Neural crest cell (in vitro differentiated cells): ENCODE measurements around the gene HDAC2. TPM values are rescaled to one million over a fixed set of nuclear protein-coding genes. Genes with fewer than 3 reads are reported as not detected.

Experiments
- DNase-seq: peaks from one replicate; pipeline ENCODE4 v3.0.0; 2021; ENCODE audit warnings: low read depth, mixed read lengths, low spot score
- H3K27ac Mint-ChIP-seq: one replicate; pipeline ENCODE4 v1.8.0; 2021; ENCODE audit warnings: mild to moderate bottlenecking, mixed read lengths; ENCODE audit not compliant: unreplicated experiment
- H3K27me3 Mint-ChIP-seq: 2 replicates; pipeline ENCODE4 v1.8.0; 2021; ENCODE audit warnings: low read depth, mild to moderate bottlenecking, mixed read lengths
- H3K36me3 Mint-ChIP-seq: 2 replicates; pipeline ENCODE4 v1.8.0; 2021; ENCODE audit warnings: low read depth, mild to moderate bottlenecking, mixed read lengths
- H3K4me1 Mint-ChIP-seq: 2 replicates; pipeline ENCODE4 v1.8.0; 2021; ENCODE audit warnings: mixed read lengths
- H3K4me3 Mint-ChIP-seq: one replicate; pipeline ENCODE4 v1.8.0; 2021; ENCODE audit warnings: mild to moderate bottlenecking, mixed read lengths
- H3K9me3 Mint-ChIP-seq: 2 replicates; pipeline ENCODE4 v1.8.0; 2021; ENCODE audit warnings: mixed read lengths
- CTCF ChIP-seq: fragments of 200-600 bp; sonication (generic); conservative IDR thresholded peaks from 2 replicates; pipeline ENCODE4 v1.5.0; 2021; ENCODE audit warnings: antibody characterized with exemption, mild to moderate bottlenecking
- total RNA-seq: library from RNA; stranded (reverse); gene quantifications from 2 replicates; pipeline ENCODE4 v1.2.1, GENCODE V29; 2021

Gene HDAC2
- total RNA-seq, 1 donor from 2014 or later = 304 TPM

- no peaks in the 10 kb centered on the region for H3K4me1 Mint-ChIP-seq
- H3K36me3 Mint-ChIP-seq = no peaks in the 10 kb centered on the region
- no peak for DNase-seq
- no peaks in the 10 kb centered on the region for H3K27me3 Mint-ChIP-seq
- H3K4me3 Mint-ChIP-seq = no peak overlapping the region
- no peak for TF ChIP-seq CTCF
- no peak overlapping the region for H3K27ac Mint-ChIP-seq
- peaks cover 6% of the 10 kb centered on the region for H3K9me3 Mint-ChIP-seq
These were observed 77.1 kb downstream of the HDAC2 start for GRCh38 chr6:113893866-113894265.

- H3K36me3 Mint-ChIP-seq = no peaks in the 10 kb centered on the region
- TF ChIP-seq CTCF = no peak
- H3K27me3 Mint-ChIP-seq = no peaks in the 10 kb centered on the region
- no peaks in the 10 kb centered on the region for H3K4me1 Mint-ChIP-seq
- no peak for DNase-seq
- no peak overlapping the region for H3K27ac Mint-ChIP-seq
- no peak overlapping the region for H3K4me3 Mint-ChIP-seq
- peaks cover 6% of the 10 kb centered on the region for H3K9me3 Mint-ChIP-seq
These were observed 77.5 kb downstream of the HDAC2 start for GRCh38 chr6:113893451-113893850.

- peaks cover 6% of the 10 kb centered on the region for H3K9me3 Mint-ChIP-seq
- H3K36me3 Mint-ChIP-seq = no peaks in the 10 kb centered on the region
- no peak for DNase-seq
- H3K27ac Mint-ChIP-seq = no peak overlapping the region
- no peaks in the 10 kb centered on the region for H3K4me1 Mint-ChIP-seq
- H3K27me3 Mint-ChIP-seq = no peaks in the 10 kb centered on the region
- no peak for TF ChIP-seq CTCF
- no peak overlapping the region for H3K4me3 Mint-ChIP-seq
These were observed 81.9 kb downstream of the HDAC2 start for GRCh38 chr6:113888956-113889630.

GRCh38 chr6:113888493-113888892 is 82.5 kb downstream of the HDAC2 start:
- no peak for DNase-seq
- Mint-ChIP-seq H3K4me1 (no peaks in the 10 kb centered on the region), H3K4me3 (no peak overlapping the region), H3K36me3 (no peaks in the 10 kb centered on the region), H3K9me3 (peaks cover 6% of the 10 kb centered on the region), H3K27me3 (no peaks in the 10 kb centered on the region), H3K27ac (no peak overlapping the region)
- TF ChIP-seq CTCF = no peak

- no peak for TF ChIP-seq CTCF
- H3K27ac Mint-ChIP-seq = no peak overlapping the region
- no peak for DNase-seq
- no peaks in the 10 kb centered on the region for H3K27me3 Mint-ChIP-seq
- no peak overlapping the region for H3K4me3 Mint-ChIP-seq
- no peaks in the 10 kb centered on the region for H3K36me3 Mint-ChIP-seq
- peaks cover 2% of the 10 kb centered on the region for H3K9me3 Mint-ChIP-seq
- no peaks in the 10 kb centered on the region for H3K4me1 Mint-ChIP-seq
These were observed 84.4 kb downstream of the HDAC2 start for GRCh38 chr6:113886512-113886911.
